Activated CD4-positive, alpha-beta T cell treated with anti-CD3 and anti-CD28 coated beads for 4 hours (primary cell): ENCODE measurements around the gene IL31.

Source experiments
- DNase-seq, 2 donors: peaks; one replicate each; pipeline ENCODE4 v3.0.0-alpha.2; 2020

IL31 gene

GRCh38 chr12:122126713-122127597 lies 47.1 kb downstream of the IL31 start:
- no peak for DNase-seq

- no peak for DNase-seq
These were observed 47.7 kb downstream of the IL31 start for GRCh38 chr12:122126342-122126635.

- DNase-seq: no peak
These were observed 48.3 kb downstream of the IL31 start for GRCh38 chr12:122125452-122126341.

DNA sequence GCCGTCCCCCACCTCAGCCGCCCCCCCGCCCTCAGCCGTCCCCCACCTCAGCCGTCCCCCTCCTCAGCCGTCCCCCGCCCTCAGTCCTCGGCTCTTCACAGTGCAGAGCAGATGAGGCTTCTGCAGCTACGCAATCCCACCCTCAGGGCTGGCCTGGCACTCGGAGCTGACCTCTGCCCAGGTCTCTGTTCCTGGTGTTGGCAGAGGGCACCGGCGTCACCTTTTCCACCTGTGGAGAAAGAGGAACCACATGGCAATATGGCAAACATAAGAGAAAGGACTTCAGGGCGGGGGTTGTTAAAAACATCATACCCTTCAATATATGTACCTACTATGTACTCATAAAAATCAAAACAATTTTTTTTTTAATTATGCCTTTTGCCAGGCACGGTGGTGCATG lies 49.7 kb downstream of the IL31 start:
- no peak for DNase-seq

DNA sequence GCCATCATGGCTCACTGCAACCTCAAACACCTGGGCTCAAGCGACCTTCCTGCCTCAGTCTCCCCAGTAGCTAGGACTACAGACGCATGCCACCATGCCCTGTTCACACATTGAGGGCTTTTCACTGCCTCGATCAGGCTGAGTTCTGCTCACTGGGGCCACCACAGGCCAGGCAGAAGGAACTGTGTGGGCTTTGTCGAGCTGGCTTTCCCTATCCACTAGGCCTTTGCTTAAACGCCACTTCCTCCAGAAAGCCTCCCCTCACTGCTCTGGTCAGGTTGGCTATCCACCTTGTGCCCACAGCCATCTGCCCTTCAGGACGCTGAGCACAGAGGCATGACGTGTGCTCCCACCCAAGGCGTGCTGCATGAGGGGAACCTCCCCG lies 50.3 kb downstream of the IL31 start:
- no peak for DNase-seq

DNA sequence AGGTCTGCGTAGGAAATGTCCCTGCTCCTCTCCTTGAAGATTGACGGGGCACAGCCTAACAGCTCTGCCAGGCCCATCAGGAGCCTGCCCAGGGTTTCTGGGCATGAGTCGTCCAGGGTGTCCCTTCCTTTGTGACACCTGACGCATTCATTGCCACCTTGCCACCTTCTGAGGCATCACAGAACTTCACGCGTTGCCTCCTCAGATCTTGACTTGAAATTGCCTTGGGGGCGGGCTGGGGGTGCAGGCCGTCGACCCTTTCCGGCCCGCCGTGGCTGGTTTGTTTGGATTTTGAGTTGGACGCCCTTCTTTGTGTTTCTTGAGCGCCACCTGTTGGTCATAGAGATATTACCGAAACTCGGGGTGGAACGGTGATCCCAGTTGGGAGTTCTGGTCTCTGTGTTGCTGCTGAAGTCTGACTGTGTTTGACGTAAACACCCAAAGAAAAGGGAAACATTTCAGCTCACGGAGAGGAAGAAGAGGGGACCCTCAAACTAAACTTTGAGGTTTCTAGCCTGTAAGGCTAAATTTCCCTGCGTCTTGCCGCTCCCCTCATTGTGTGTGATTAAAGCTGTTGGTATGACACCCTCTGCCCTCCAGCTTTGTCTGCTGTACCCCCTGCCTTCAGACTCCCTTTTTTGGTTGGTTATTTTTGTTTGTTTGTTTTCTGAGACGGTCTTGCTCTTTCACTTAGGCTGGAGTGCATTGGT lies 50.8 kb downstream of the IL31 start:
- peak; percentile 63 to 81 for DNase-seq
